ENCODE data around the gene PRPS2.

The PRPS2 gene

GRCh38 chrX:12819222-12819621 is 28.0 kb downstream of the PRPS2 start:
- DNase-seq, result no peak

- no peak for DNase-seq
These were observed 29.5 kb downstream of the PRPS2 start for GRCh38 chrX:12820737-12821136.

- DNase-seq, result no peak
These were observed 33.7 kb downstream of the PRPS2 start for GRCh38 chrX:12824944-12825343.

GRCh38 chrX:12825801-12826200 is 34.6 kb downstream of the PRPS2 start:
- DNase-seq, result no peak

- no peak for DNase-seq
These were observed 52.0 kb downstream of the PRPS2 start for GRCh38 chrX:12843061-12843667.

GRCh38 chrX:12843668-12844279 is 52.6 kb downstream of the PRPS2 start:
- peak; percentile 3 for DNase-seq

- no peak for DNase-seq
These were observed 53.1 kb downstream of the PRPS2 start for GRCh38 chrX:12844319-12844718.

GRCh38 chrX:12865359-12865758 is 74.1 kb downstream of the PRPS2 start:
- DNase-seq, result no peak

- no peak for DNase-seq
These were observed 75.5 kb downstream of the PRPS2 start, which contains the start of gene TLR7 for GRCh38 chrX:12866451-12867377. TSS of gene TLR7 (plus strand) at chrX:12867072. CDS start at chrX:12867579, 507 bp downstream.

GRCh38 chrX:12867685-12868084 is 76.5 kb downstream of the PRPS2 start:
- no peak for DNase-seq

GRCh38 chrX:12868747-12869146 is 77.5 kb downstream of the PRPS2 start:
- DNase-seq, result no peak

- no peak for DNase-seq
These were observed 80.0 kb downstream of the PRPS2 start for GRCh38 chrX:12871257-12871656.

- DNase-seq, result no peak
These were observed 81.5 kb downstream of the PRPS2 start for GRCh38 chrX:12872741-12873140.
